Caki2 (cell line): Measurements from ENCODE around the gene KNTC1. TPM values are rescaled to one million over a fixed set of nuclear protein-coding genes. Genes with fewer than 3 reads are reported as not detected.

Experiments used
- DNase-seq: peaks from one replicate; pipeline ENCODE4 v3.0.0-alpha.2; 2015; ENCODE audit warnings: low read depth
- in situ Hi-C: cut with HindIII; loops from 2 replicates; pipeline ENCODE4 v1.10.0; 2016; ENCODE audit warnings: low sequenced_read_pairs, low pct_unique_long_range_greater_than_20kb, mixed read lengths
- total RNA-seq: library from RNA; depleted of rRNA; stranded (reverse); fragments of >200 nt; shearing (Covaris generic); gene quantifications from 2 replicates; pipeline ENCODE4 v1.2.3, GENCODE V29; 2014; ENCODE audit warnings: low replicate concordance; rRNA removed

Gene KNTC1
- total RNA-seq, 1 experiment from 2014 or later, result 32.6 TPM

DNA sequence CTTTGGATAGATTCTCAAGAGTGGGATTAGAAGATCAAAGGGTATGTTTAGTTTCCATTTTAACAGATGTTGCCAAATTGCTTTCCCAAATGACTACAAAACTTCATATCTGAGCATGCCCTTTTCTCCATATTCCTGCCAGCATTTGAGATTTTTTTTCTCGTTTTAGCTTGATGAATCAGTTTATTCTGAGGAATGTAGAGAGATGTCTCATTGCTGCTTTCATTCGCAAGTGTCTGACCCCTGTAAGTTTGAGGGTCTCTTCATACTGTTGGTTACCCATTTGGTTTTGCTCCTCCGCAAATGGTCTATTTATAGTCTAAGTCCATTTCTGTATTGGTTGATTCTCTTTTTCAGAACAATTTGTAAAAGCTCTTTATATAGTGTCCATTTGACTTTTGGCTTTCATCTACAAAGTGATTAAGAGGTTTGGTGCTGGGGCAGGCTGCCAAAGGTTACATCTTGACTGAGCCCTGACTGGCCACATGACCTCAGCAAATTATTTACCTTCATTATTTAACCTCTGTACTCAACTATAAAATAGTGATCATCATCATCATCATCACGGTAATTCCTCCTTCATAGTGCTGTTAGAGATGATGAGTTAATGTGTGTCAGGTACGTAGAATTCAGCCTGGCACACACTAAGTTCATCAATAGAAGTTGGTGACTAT is 142.5 kb downstream of the KNTC1 start:
- peak; percentile 55 for DNase-seq
- in situ Hi-C loops, result no loop called here

DNA sequence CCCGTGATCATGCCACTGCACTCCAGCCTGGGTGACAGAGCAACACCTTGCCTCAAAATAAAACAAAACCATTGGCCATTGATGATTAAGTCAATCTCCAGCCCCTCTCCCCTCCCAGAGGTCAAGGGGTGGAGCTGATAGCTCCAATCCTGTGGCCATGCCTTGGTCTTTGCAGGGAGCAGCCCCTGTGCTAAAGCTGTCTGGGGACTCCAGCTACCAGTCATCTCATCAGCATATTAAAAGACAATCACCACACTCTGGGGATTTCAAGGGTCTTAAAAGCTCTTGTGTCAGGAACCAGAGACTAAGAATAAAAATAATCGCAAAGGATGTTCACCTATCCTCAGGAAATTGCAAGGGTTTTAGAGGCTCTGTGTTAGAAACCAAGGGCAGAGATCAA is 145.5 kb downstream of the KNTC1 start:
- DNase-seq, result no peak
- in situ Hi-C loops, result no loop called here

Other genes with a start within 250 kb of the KNTC1 start
- gene CLIP1, start 104.6 kb upstream of the KNTC1 start, total RNA-seq, result 26.9 and 28.4 TPM in 2 replicates
- 12.9 and 16.5 TPM in 2 replicates for gene ZCCHC8, start 26.3 kb upstream of the KNTC1 start, total RNA-seq
- 16.9 and 29.3 TPM in 2 replicates for gene RSRC2, start 313 bp upstream of the KNTC1 start, total RNA-seq
- not detected in 2 replicates for gene HCAR2, start 176.1 kb downstream of the KNTC1 start, total RNA-seq
- not detected in 2 replicates for gene HCAR3, start 189.6 kb downstream of the KNTC1 start, total RNA-seq
- gene HCAR1, start 203.6 kb downstream of the KNTC1 start, total RNA-seq, result not detected in 2 replicates
- 7.3 and 7.4 TPM in 2 replicates for gene DENR, start 225.6 kb downstream of the KNTC1 start, total RNA-seq
- gene CCDC62, start 247.3 kb downstream of the KNTC1 start, total RNA-seq, result 1.1 and 1.5 TPM in 2 replicates